Testis (tissue), 2 donors: Measurements from ENCODE around the gene HSPA1L.

Source experiments
- CTCF ChIP-seq, 3 experiments: fragments of 450-650 bp in 2 of 3; fragments of 200-600 bp in 1 of 3; sonication (generic) in 1 of 3; IDR thresholded peaks; one replicate each; pipeline ENCODE4 v1.5.1; 2016 to 2019; ENCODE audit warnings: antibody characterized with exemption in 3 of 3, mild to moderate bottlenecking in 2 of 3, moderate library complexity in 1 of 3
- POLR2A ChIP-seq: fragments of 450-650 bp; IDR thresholded peaks from one replicate; pipeline ENCODE4 v1.6.1; 2017; ENCODE audit warnings: antibody characterized with exemption, mild to moderate bottlenecking, moderate library complexity

GRCh38 chr6:31796993-31797385 is 18.1 kb downstream of the HSPA1L start:
- TF ChIP-seq CTCF (IDR thresholded peaks at IDR 0.05): no peak
- no peak for TF ChIP-seq POLR2A
